A549 (cell line): Measurements from ENCODE around the gene CCDC88B. TPM values are rescaled to one million over a fixed set of nuclear protein-coding genes. Genes with fewer than 3 reads are reported as not detected.

Experiments
- ATAC-seq, 2 experiments: fragments of 200-7000 bp in 1 of 2; fragments of >200 bp in 1 of 2; cut with Nextera tagmentation in 1 of 2; cut with Tn5 transposase in 1 of 2; 3 replicates each; pipeline versions ENCODE4 v1.8.0 to v1.9.1; 2018 to 2020; ENCODE audit warnings: mild to moderate bottlenecking in 1 of 2, moderate library complexity in 1 of 2
- CTCF ChIA-PET: fragments of 300-600 bp; sonication (Branson Sonifier 250); formaldehyde crosslinking; extraction: SDS; loops from one replicate; lab custom pipeline; 2021; ENCODE audit warnings: antibody characterized with exemption, inconsistent platforms; lab: Yijun Ruan, JAX
- POLR2A ChIA-PET: fragments of 350-600 bp; formaldehyde crosslinking; extraction: SDS; loops from one replicate; lab custom pipeline; 2021; ENCODE audit warnings: antibody characterized with exemption, inconsistent platforms; lab: Yijun Ruan, JAX
- DNase-seq, 2 experiments: peaks; one replicate each; pipeline versions ENCODE4 v3.0.0 to v3.0.0-alpha.2; 2011 to 2016; ENCODE audit warnings: low read depth in 1 of 2, low spot score in 1 of 2
- FAIRE-seq: peaks from 2 replicates; lab custom pipeline; 2011; peaks lifted over from hg19 to GRCh38; lab: Jason Lieb, UNC
- H3K27ac ChIP-seq, 2 experiments: fragments of >200 bp; sonication (Bioruptor Twin); formaldehyde crosslinking; 3 replicates each; pipeline ENCODE4 v1.5.1; 2016 to 2017
- H3K4me1 ChIP-seq: fragments of >200 bp; sonication (Bioruptor Twin); formaldehyde crosslinking; 3 replicates; pipeline ENCODE4 v1.6.1; 2016
- H3K4me2 ChIP-seq: fragments of >200 bp; sonication (Bioruptor Twin); formaldehyde crosslinking; 3 replicates; pipeline ENCODE4 v1.6.1; 2016
- H3K4me3 ChIP-seq: fragments of >200 bp; sonication (Bioruptor Twin); formaldehyde crosslinking; 3 replicates; pipeline ENCODE4 v1.5.1; 2016
- H3K9me3 ChIP-seq: fragments of >200 bp; sonication (Bioruptor Twin); formaldehyde crosslinking; 3 replicates; pipeline ENCODE4 v1.6.1; 2016
- BHLHE40 ChIP-seq: IDR thresholded peaks from 2 replicates; pipeline ENCODE4 v1.6.1; 2012; ENCODE audit warnings: low read depth, low read length, inconsistent platforms
- CBX8 ChIP-seq: fragments of 200-600 bp; sonication (generic); IDR thresholded peaks from 2 replicates; pipeline ENCODE4 v1.6.1; 2016
- CEBPB ChIP-seq, 2 experiments: fragments of >200 bp in 1 of 2; sonication (Bioruptor Twin) in 1 of 2; formaldehyde crosslinking in 1 of 2; IDR thresholded peaks; 2 replicates each; pipeline ENCODE4 v1.6.1; 2012 to 2016
- CTCF ChIP-seq: fragments of >200 bp; sonication (Bioruptor Twin); formaldehyde crosslinking; IDR thresholded peaks from 3 replicates; pipeline ENCODE4 v1.5.1; 2016
- E2F6 ChIP-seq: IDR thresholded peaks from 2 replicates; pipeline ENCODE4 v1.6.1; 2012; ENCODE audit warnings: low read depth, borderline replicate concordance
- FOSL2 ChIP-seq, 2 experiments: fragments of 450-650 bp in 1 of 2; fragments of >200 bp in 1 of 2; sonication (Bioruptor Twin) in 1 of 2; formaldehyde crosslinking; IDR thresholded peaks; 2 replicates each; pipeline versions ENCODE4 v1.5.0 to v1.6.1; 2016 to 2020; ENCODE audit warnings: mild to moderate bottlenecking in 1 of 2, moderate library complexity in 1 of 2
- FOXS1 ChIP-seq: fragments of 250-450 bp; sonication (Bioruptor Pico); IDR thresholded peaks from 2 replicates; pipeline ENCODE4 v1.5.0; 2020; ENCODE audit warnings: mild to moderate bottlenecking, moderate library complexity
- HES2 ChIP-seq: fragments of >200 bp; sonication (Bioruptor Twin); formaldehyde crosslinking; IDR thresholded peaks from 2 replicates; pipeline ENCODE4 v1.6.1; 2016
- HMGXB4 ChIP-seq: fragments of 250-450 bp; sonication (Bioruptor Pico); IDR thresholded peaks from 2 replicates; pipeline ENCODE4 v1.5.0; 2021; ENCODE audit warnings: mild to moderate bottlenecking, moderate library complexity, borderline replicate concordance
- KDM1A ChIP-seq: fragments of 200-600 bp; sonication (generic); IDR thresholded peaks from 2 replicates; pipeline ENCODE4 v1.6.1; 2016; ENCODE audit warnings: low read depth, mild to moderate bottlenecking
- KDM5A ChIP-seq: fragments of 200-600 bp; sonication (generic); IDR thresholded peaks from 2 replicates; pipeline ENCODE4 v1.6.1; 2016; ENCODE audit warnings: antibody characterized with exemption, mild to moderate bottlenecking
- MAFK ChIP-seq: fragments of 450-650 bp; IDR thresholded peaks from 2 replicates; pipeline ENCODE4 v1.6.1; 2014; ENCODE audit not compliant: partially characterized antibody
- MAX ChIP-seq: IDR thresholded peaks from 2 replicates; pipeline ENCODE4 v1.6.1; 2012
- MYC ChIP-seq: IDR thresholded peaks from 2 replicates; pipeline ENCODE4 v1.6.1; 2012; ENCODE audit warnings: mild to moderate bottlenecking, inconsistent platforms, low read length, improper control_type of control experiment, borderline replicate concordance
- PBX3 ChIP-seq: IDR thresholded peaks from 2 replicates; pipeline ENCODE4 v1.6.1; 2012
- PHF8 ChIP-seq: fragments of 200-600 bp; sonication (generic); IDR thresholded peaks from 2 replicates; pipeline ENCODE4 v1.6.1; 2016; ENCODE audit warnings: low read depth, mild to moderate bottlenecking, antibody characterized with exemption, moderate library complexity, borderline replicate concordance
- POLR2A ChIP-seq: IDR thresholded peaks from 2 replicates; pipeline ENCODE4 v1.6.1; 2012; ENCODE audit warnings: mild to moderate bottlenecking, low read length
- RAD21 ChIP-seq, 2 experiments: fragments of >200 bp in 1 of 2; sonication (Bioruptor Twin) in 1 of 2; formaldehyde crosslinking in 1 of 2; IDR thresholded peaks in 1 of 2; conservative IDR thresholded peaks in 1 of 2; 2 replicates in 1 of 2; 3 replicates in 1 of 2; pipeline ENCODE4 v1.6.1; 2012 to 2018; ENCODE audit warnings: inconsistent platforms in 1 of 2
- RARB ChIP-seq: fragments of 250-450 bp; sonication (Bioruptor Pico); IDR thresholded peaks from 2 replicates; pipeline ENCODE4 v1.8.0; 2021; ENCODE audit warnings: mild to moderate bottlenecking, moderate library complexity
- REST ChIP-seq: fragments of 200-600 bp; sonication (generic); IDR thresholded peaks from 2 replicates; pipeline ENCODE4 v1.6.1; 2016; ENCODE audit warnings: antibody characterized with exemption, mild to moderate bottlenecking, moderate library complexity
- RNF2 ChIP-seq: fragments of 200-600 bp; sonication (generic); IDR thresholded peaks from 2 replicates; pipeline ENCODE4 v1.6.1; 2016; ENCODE audit warnings: low read depth, mild to moderate bottlenecking, antibody characterized with exemption, moderate library complexity, borderline replicate concordance
- SREBF2 ChIP-seq: fragments of 450-650 bp; IDR thresholded peaks from 2 replicates; pipeline ENCODE4 v1.6.1; 2014; ENCODE audit warnings: mild to moderate bottlenecking, moderate library complexity
- ZNF302 ChIP-seq: fragments of 250-450 bp; sonication (Bioruptor Pico); IDR thresholded peaks from 2 replicates; pipeline ENCODE4 v1.9.0; 2021; ENCODE audit warnings: inconsistent platforms, mild to moderate bottlenecking, moderate library complexity
- WGBS: methylation state at CpG from one replicate; pipeline ENCODE4 v1.1.6; 2017; ENCODE audit errors: missing lambda C conversion rate; 5-methylcytosine and 5-hydroxymethylcytosine counted together
- polyA plus RNA-seq, 4 experiments: library from polyadenylated mRNA; depleted of rRNA in 3 of 4; stranded (reverse); fragments of >200 nt; fragmentation: RNase III in 1 of 4; extraction: RNeasy Plus Mini Kit Qiagen cat#74134 plus additional on column Dnase treatment in 1 of 4; gene quantifications; 2 replicates in 3 of 4; 3 replicates in 1 of 4; pipeline ENCODE4 v1.2.3, GENCODE V29; 2011 to 2017

Gene CCDC88B
- polyA plus RNA-seq, 2 of the 4 experiments (the other 2 are of a cell fraction): 4.8 to 8.8 TPM

GRCh38 chr11:64341429-64341828 is 1.4 kb downstream of the CCDC88B start:
- no peak for DNase-seq
- Histone ChIP-seq H3K4me1 (peaks cover 14% of the 10 kb centered on the region), H3K9me3 (no peaks in the 10 kb centered on the region), H3K4me3 (no peak overlapping the region), H3K4me2 (no peak overlapping the region; the same call in 2 of the 3 replicates), H3K27ac (no peak overlapping the region; a peak in 1 of 6 replicates)
- no peak for ATAC-seq
- ChIA-PET CTCF (interaction anchor here (0.5 to 33.9 kb wide), 12 partner anchors 13 to 934 kb away, joined by 3 to 996 read pairs (median 3); partner anchors contain the start of genes CATSPERZ, ESRRA, PRDX5 and TRMT112), POLR2A (interaction anchor here (0.6 to 1.6 kb wide), 4 partner anchors 13 to 24 kb away, joined by 7 to 24 read pairs (median 7); partner anchors contain the start of genes PRDX5 and TRMT112)
- WGBS: 96% methylated on average over 8 of the region's 21 CpGs
- no peak for FAIRE-seq
- TF ChIP-seq SREBF2 (no peak), KDM1A (no peak), CEBPB (IDR thresholded peaks at IDR 0.05) (no peak), KDM5A (no peak), HMGXB4 (CRISPR knock-in tag) (no peak), RARB (CRISPR knock-in tag) (no peak)

- CTCF ChIA-PET: interaction anchor here (0.7 to 33.9 kb wide), 11 partner anchors 12 to 303 kb away, joined by 3 to 996 read pairs (median 5); partner anchors contain the start of genes CATSPERZ, ESRRA, PRDX5 and TRMT112
- Histone ChIP-seq H3K4me3 (peak overlapping the region; percentile 38), H3K4me1 (peaks cover 18% of the 10 kb centered on the region), H3K4me2 (peak overlapping the region; percentile 88), H3K9me3 (no peaks in the 10 kb centered on the region), H3K27ac (peak overlapping the region; percentile 88 to 93)
- POLR2A ChIA-PET: interaction anchor here (0.6 to 1.5 kb wide), 9 partner anchors 10 to 101 kb away, joined by 3 to 24 read pairs (median 4); partner anchors contain the start of genes ESRRA, PRDX5 and TRMT112
- DNase-seq (peak; percentile 91 to 93), ATAC-seq (peak; percentile 87 to 93), FAIRE-seq (no peak)
- WGBS: 46% methylated on average over 28 of the region's 55 CpGs
- TF ChIP-seq MAFK (no peak), POLR2A (peak; percentile 85), PBX3 (peak; percentile 57; the same call in 1 of the 2 replicates), CTCF (peak; percentile 43), HES2 (no peak), RAD21 (conservative IDR thresholded peaks at IDR 0.05 in 1 of 2, IDR thresholded peaks at IDR 0.05 in 1 of 2) (peak; percentile 27 to 44; a peak in 3 of 5 replicates), BHLHE40 (no peak), FOXS1 (CRISPR knock-in tag) (no peak), FOSL2 (IDR thresholded peaks at IDR 0.05) (no peak), FOSL2 (CRISPR knock-in tag; IDR thresholded peaks at IDR 0.05) (no peak), E2F6 (0 out of 2 replicates have a peak, but pooled peaks have one; percentile 60), ZNF302 (CRISPR knock-in tag) (no peak), PHF8 (peak; percentile 73), MYC (no peak), MAX (peak; percentile 63), REST (no peak), RNF2 (no peak), CBX8 (no peak)
Measured at GRCh38 chr11:64341851-64342791, 2.1 kb downstream of the CCDC88B start.
